ENCODE measurements around the gene GADD45G. TPM values are rescaled to one million over a fixed set of nuclear protein-coding genes. Genes with fewer than 3 reads are reported as not detected.

GADD45G gene
- total and polyA plus RNA-seq, 10 of the 15 experiments (the other 5 are each of a cell fraction or from before 2014, with no cell fraction given) = 0.07 to 1.00 (median 0.29) TPM; not detected in 4

- no peak for TF ChIP-seq FOXK2 (IDR thresholded peaks at IDR 0.05)
- no peak for TF ChIP-seq SKIL (IDR thresholded peaks at IDR 0.05; ENCODE audit: low read depth, poor library complexity, severe bottlenecking)
- TF ChIP-seq DPF2 (IDR thresholded peaks at IDR 0.05) = no peak
- TF ChIP-seq TBL1XR1 (IDR thresholded peaks at IDR 0.05; ENCODE audit: low read depth, low read length) = no peak
- no peak for TF ChIP-seq ATF7 (IDR thresholded peaks at IDR 0.05; ENCODE audit: low read depth)
- no peak overlapping the region for H3K4me3 ChIP-seq
- no peak overlapping the region for H3K4me2 ChIP-seq (ENCODE audit: control insufficient read depth, insufficient read depth)
- no peaks in the 10 kb centered on the region for H3K36me3 ChIP-seq (ENCODE audit: control insufficient read depth in 2 of 2, insufficient read depth in 2 of 2, low read length in 1 of 2)
- ChIA-PET CTCF (interaction anchor here (0.6 to 10.1 kb wide), 18 partner anchors 8 to 506 kb away, joined by 3 to 282 read pairs (median 5); no protein-coding TSS in a partner anchor), POLR2A (no interaction called here), SMC1A (ENCODE audit: uncharacterized antibody, unreplicated experiment) (interaction anchor here (0.7 to 6.4 kb wide), 8 partner anchors 24 to 500 kb away, joined by 3 to 89 read pairs (median 4); no protein-coding TSS in a partner anchor), RAD21 (ENCODE audit: unreplicated experiment) (interaction anchor here (0.5 to 6.3 kb wide), 11 partner anchors 23 to 1166 kb away, joined by 3 to 125 read pairs (median 4); no protein-coding TSS in a partner anchor)
- no peak for DNase-seq (ENCODE audit: low read depth, low spot score)
- H3K27ac ChIP-seq (ENCODE audit: control insufficient read depth, insufficient read depth) = no peak overlapping the region
- H3K4me1 ChIP-seq (ENCODE audit: control insufficient read depth, insufficient read depth, low read length) = peaks cover 22% of the 10 kb centered on the region
- no peaks in the 10 kb centered on the region for H4K20me1 ChIP-seq (ENCODE audit: control insufficient read depth, insufficient read depth)
- 19% methylated on average over 6 of the region's 6 CpGs for WGBS (ENCODE audit: insufficient coverage, insufficient replicate concordance, low lambda C conversion rate, missing lambda C conversion rate)
- intact Hi-C loops (cut with micrococcal nuclease; ENCODE audit: unreplicated experiment) (loop anchor here (10.0 kb wide), 2 partner anchors 174 to 614 kb away; no protein-coding TSS in a partner anchor), in situ Hi-C loops (cut with MboI) (loop anchor here (5.0 to 10.0 kb wide), 2 partner anchors 314 to 501 kb away; no protein-coding TSS in a partner anchor)
- H3K9me3 ChIP-seq (replicated peaks; ENCODE audit: control insufficient read depth, insufficient read depth, low read length) = no peaks in the 10 kb centered on the region
- BruUV-seq (replicated peaks) = no TSS peak
- no peak for FAIRE-seq
- no peak overlapping the region for H3K9ac ChIP-seq (ENCODE audit: control insufficient read depth, insufficient read depth, low read length)
- H3K27me3 ChIP-seq (replicated peaks in 1 of 2; ENCODE audit: control insufficient read depth in 2 of 2, insufficient read depth in 2 of 2, low read length in 1 of 2) = peaks cover 8 to 16% of the 10 kb centered on the region in 2 experiments
- no peaks in the 10 kb centered on the region for H3K79me2 ChIP-seq (ENCODE audit: control insufficient read depth, insufficient read depth, low read length)
- no peak for ATAC-seq
- H2AFZ ChIP-seq (ENCODE audit: control insufficient read depth, low read depth, low read length) = no peak overlapping the region
Observed at GRCh38 chr9:89600831-89601230, 4.0 kb upstream of the GADD45G start.

Data from GM12878 (cell line).